ENCODE data around the gene AMN.
"Not testable (repeated sequence)": the region's sequence is repeated elsewhere in the genome, so short reads cannot be mapped to it uniquely, and the experiment has no call there.

The AMN gene

DNA sequence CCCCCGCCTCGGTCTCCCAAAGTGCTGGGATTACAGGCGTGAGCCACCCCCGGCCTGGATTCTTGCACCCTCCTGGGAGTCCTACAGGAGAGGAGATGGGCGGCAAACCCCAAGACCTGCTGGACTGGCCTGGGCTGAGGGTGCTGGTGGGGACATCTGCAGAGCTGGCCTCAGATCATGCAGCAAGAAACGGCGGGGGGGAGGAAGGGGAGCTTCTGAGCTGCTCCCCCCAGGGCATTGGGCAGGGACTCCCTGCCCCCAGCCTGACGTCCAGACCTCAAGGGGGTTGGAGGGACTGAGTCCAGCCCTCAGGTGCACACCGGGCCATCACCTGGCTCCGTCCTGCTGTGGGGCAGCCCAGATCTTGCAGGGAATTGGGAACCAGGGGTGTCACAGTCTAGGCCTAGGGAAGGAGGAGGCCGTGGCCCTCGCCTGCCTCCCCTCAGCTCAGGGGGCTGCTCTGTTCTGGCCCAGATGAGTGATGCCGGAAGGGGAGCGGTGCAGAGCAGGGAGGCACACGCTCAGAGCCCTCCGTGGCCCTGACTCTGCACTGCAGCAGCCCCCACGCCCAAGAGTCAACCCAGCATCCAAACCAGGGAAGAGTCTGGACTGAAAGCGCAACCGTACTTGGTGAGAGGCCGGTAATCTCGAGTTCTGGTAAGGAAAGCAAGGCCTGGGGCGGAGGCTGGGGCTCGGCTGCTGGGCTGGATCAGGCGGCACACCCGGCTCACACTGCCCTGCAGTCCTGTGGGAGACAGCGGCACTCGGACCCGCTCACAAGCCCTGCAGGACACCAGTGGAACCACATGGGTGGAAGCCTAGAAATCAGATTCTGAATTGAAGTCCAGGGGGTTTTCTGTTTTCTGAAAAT lies 8.9 kb upstream of the AMN start:
- DNase-seq (ENCODE audit: low read depth): no peak

GRCh38 chr14:102914474-102915291 lies 7.8 kb upstream of the AMN start:
- DNase-seq (ENCODE audit: low read depth): no peak

DNA sequence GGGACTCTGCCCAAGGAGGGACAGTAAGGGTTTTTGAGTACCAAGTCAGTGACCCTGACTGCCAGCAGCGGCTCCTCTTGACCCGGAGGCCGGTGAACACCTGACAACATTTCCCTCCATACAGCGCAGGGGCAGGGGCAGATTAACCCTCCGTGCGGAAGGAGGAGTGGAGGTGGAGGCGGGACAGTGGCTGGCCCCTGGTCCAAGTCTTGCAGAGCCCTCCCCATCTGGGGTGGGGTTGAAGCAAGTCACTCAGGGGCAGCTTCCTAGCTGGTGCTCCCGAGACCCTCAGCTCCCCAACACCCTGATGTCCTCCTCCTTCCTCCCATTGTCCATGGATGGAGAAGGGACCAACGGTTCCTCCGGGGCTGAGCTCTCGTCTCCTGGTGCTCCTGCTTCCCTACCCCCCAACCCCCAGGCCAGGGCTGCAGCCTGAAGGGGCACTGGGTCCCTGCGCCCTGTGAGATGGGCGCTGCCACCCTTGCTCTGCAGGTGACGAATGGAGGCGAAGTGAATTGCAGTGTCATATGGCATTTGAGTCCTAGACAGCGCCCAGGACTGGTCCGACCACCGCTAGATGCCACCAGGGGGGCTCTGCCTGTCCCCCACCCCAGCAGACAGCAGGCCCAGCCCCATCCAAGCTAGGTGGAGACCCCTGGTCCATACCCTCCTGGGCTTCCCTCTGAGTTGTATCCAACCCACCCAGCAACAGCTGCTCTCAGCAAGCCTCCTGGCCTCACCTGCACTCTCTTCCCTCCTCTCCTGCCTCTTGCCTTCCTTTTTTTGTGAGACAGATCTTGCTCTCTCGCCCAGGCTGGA lies 7.0 kb upstream of the AMN start:
- no peak for DNase-seq (ENCODE audit: low read depth)

GRCh38 chr14:102916347-102917055 lies 6.0 kb upstream of the AMN start:
- no peak for DNase-seq (ENCODE audit: low read depth)

DNA sequence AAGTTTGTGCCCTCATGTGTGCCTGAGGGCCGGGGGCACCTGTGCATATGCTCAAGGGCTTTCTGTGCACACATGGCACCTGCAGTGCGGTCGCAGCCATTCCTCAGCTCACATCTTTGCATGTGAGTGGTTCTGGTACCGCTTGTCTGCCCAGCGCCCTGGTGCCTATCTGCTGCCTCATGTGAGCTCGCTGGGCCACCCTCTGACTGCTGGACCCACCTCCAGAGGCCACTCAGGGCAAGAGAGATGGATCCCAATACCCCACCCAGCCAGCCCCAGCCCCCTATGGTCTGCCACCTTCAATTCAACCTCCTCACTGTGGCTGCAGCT lies 5.4 kb upstream of the AMN start:
- no peak for DNase-seq (ENCODE audit: low read depth)

DNA sequence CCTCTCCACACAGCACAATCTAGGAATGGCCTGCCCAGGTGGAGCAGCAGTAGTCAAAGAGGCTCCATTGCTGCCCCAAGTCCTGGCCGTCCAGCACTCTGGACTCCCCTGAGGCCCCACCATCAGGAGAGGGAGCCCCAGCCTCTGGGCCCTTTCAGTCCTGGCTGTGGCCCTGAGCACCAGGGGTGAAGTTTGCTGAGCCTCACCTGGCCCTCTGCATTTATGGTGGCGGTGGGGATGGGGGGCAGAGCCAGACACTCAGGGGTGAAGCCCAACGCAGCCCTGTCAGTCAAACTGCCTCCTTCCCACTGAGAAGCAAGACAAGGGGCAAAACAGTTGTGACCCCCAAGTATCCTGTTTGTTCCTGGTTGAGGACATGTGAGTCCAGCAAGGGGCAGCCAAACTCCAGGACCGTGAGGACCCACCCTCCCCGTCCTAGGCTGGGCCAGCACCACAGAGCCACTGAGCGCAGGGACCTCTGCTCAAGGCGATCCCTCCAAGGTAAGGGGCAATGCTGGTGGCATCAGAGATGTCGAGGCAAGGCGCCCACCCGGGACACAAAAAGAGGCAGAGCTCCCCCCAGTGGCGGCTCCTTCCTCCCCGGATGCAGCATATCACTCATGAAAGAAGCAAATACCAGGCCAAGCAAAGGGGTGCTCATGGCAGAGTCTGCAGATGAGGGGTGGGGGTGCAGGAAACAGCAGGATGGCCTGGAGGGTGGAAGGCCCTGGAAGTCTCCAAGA lies 4.8 kb upstream of the AMN start:
- peak; percentile 12 for DNase-seq (ENCODE audit: low read depth)

DNA sequence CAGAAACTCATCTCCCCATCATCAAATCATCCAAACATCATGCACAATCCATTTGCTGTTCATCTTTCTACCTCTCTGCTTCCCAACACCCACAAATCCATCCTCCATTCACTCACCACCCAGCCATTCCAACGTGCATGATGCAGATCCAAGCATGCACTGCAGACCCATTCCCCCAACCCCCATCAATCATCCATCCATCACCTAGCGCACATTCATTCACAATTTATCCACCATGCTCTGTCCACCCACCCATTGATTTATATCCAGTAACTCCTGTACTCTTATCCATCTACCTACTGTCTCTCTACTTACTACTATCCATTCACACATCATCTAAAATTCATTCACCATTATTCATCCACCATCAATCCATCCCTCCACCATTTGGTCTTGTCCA lies 4.0 kb upstream of the AMN start:
- no peak for DNase-seq (ENCODE audit: low read depth)

- no peak for DNase-seq (ENCODE audit: low read depth)
Measured at GRCh38 chr14:102920273-102920997, 2.0 kb upstream of the AMN start.

GRCh38 chr14:102920998-102921304 lies 1.5 kb upstream of the AMN start:
- DNase-seq (ENCODE audit: low read depth): no peak

DNA sequence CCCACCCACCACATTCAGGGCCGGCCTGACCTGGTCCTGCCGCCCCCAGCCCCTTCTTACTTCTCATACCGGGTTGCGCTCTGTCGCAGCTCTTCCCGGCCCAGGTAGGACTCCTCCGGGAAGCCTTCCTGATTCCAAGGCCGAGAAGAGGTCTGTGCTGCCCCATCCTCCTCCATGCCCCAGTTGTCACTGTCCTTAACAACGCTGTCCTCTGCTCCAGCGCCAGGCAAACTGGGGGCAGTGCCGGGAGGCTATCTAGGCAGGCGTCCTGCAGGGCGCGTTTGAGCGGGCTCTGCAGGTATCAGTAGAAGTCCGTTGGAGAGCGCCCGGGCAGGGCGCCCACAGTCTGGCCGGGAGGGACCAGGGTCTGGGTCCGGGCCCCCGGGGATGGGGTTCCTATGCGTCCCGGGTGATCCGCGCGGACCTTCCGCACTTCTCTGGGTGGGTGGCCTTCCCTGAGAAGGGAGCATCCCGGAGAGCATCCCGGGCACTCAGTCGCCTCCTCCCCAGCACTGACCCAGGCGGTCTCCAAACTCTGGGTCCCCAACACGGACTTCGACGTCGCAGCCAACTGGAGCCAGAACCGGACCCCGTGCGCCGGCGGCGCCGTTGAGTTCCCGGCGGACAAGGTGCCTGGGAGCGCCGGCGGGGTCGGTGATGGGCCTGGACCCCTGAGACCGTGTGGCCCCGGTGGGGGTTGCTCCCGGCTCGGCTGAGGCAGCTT lies 900 bp downstream of the AMN start:
- DNase-seq (ENCODE audit: low read depth): no peak

GRCh38 chr14:102923925-102924486 lies 1.5 kb downstream of the AMN start:
- no peak for DNase-seq (ENCODE audit: low read depth)

DNA sequence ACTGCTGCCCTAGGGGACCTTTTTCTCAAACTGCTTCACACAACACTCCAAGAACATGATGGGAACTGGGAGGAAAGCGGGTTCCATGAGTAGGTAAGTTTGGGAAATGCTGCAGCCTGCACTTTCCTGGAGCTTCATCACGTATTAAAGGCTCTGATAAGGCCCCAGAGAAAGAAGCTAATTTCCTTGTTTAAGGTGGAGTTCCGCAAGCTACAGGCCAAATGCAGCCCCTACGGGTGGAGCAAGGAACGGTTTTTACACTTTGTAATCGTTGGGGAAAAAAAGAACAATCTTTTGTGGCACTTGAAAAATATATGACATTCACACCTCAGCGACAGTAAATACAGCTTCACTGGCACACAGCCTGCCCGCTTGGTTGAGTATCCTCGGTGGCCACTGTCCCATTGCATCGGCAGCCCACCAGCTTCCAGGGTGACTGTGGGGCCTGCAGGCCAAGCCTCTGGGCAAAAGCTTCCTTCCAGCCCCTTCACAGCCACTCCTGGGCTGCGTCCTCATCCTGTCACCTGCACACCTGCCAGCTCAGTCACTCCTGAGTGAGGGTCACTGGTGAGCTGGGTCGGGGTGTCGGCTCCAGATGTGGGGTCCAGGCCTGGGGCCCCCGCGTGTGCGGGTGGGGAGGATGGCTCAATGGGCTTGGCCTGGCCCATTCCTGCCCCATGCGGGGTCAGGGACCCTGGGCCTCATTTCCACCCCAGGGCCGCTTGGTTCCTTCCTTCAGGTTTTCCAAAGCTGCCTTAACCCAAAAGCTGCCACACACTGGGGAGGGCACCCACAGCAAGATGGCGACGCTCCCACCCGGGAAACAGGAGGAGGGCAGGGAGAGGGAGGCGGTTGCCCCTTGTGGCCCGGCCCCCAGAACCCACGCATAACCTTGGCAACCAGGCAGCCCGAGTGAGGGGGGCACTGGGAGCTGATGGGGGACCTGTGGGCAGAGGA lies 2.4 kb downstream of the AMN start:
- DNase-seq (ENCODE audit: low read depth): no peak

GRCh38 chr14:102925646-102926045 lies 3.2 kb downstream of the AMN start:
- DNase-seq (ENCODE audit: low read depth): no peak

GRCh38 chr14:102926104-102926503 lies 3.6 kb downstream of the AMN start:
- DNase-seq (ENCODE audit: low read depth): no peak

- DNase-seq (ENCODE audit: low read depth): not testable (repeated sequence)
Measured at GRCh38 chr14:102926840-102927239, 4.4 kb downstream of the AMN start.

- no peak for DNase-seq (ENCODE audit: low read depth)
Measured at GRCh38 chr14:102927346-102927877, 4.9 kb downstream of the AMN start.

DNA sequence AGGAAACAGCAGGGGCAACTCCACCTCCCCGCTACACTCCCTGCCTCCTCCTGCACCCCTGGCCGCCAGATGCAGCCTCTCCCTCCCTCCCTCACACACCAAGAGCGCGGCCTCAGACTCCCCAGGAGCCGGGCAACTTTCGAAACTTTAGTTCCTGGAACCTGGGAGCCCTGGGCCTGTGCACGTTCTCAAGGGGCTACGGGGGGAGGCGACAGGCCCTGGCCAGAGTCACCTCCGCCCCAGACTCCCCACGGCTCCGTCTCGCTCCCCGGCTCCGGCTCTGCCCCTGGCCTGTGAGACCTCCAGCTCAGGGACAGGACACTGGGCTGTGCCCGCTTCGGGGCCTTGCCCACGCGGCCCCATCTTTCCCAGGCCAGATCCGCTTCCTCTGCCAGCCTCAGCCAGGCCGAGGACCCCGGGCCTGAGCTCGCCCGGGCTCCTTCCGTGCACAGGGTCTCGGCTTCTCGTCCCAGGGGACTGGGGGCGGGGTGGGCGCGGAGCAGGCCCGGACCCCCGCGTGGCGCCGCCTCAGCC lies 5.5 kb downstream of the AMN start:
- DNase-seq (ENCODE audit: low read depth): no peak

Measured in fibroblast of gingiva (primary cell).